ENCODE data around the gene RAD50. TPM values are rescaled to one million over a fixed set of nuclear protein-coding genes. Genes with fewer than 3 reads are reported as not detected.

Gene RAD50
- total and polyA plus RNA-seq, 2 of the 4 experiments (the other 2 are of a cell fraction), result 5.2 to 6.2 TPM

DNA sequence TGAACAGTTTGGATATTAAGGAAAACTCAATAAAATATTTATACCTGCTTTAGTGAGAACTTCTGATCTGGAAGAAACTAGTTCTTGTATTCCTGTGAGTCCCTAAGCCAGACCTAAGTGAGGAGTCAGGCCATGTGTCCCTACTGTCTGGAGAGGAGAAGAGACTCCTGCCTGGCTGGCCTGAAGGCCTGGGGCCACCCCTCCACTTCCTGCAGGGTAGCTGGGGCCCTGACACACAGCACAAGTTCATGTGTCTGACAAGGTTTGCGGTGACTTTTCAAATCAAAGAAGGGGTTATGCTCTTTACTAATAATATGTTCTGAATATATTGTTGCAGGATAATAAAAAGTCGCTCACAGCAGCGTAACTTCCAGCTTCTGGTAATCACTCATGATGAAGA lies 85.1 kb downstream of the RAD50 start:
- POLR2A ChIA-PET (ENCODE audit: unreplicated experiment), result no interaction called here
- dilution Hi-C loops (cut with HindIII; ENCODE audit: low sequenced_read_pairs, unreplicated experiment), result no loop called here
- no peak overlapping the region for H3K56ac ChIP-seq (ENCODE audit: extremely low read depth, insufficient read depth, low read length)
- no peak overlapping the region for H2AK5ac ChIP-seq (ENCODE audit: low read depth, low read length)
- no peaks in the 10 kb centered on the region; the same call in 1 of the 2 replicates for H3K9me1 ChIP-seq (ENCODE audit: insufficient read depth, low read length)
- no peak overlapping the region for H2BK120ac ChIP-seq (ENCODE audit: low read depth, low read length)
- TF ChIP-seq POLR2A (IDR thresholded peaks at IDR 0.05; ENCODE audit: low read depth, low read length), result no peak
- TF ChIP-seq, protein P1, sequence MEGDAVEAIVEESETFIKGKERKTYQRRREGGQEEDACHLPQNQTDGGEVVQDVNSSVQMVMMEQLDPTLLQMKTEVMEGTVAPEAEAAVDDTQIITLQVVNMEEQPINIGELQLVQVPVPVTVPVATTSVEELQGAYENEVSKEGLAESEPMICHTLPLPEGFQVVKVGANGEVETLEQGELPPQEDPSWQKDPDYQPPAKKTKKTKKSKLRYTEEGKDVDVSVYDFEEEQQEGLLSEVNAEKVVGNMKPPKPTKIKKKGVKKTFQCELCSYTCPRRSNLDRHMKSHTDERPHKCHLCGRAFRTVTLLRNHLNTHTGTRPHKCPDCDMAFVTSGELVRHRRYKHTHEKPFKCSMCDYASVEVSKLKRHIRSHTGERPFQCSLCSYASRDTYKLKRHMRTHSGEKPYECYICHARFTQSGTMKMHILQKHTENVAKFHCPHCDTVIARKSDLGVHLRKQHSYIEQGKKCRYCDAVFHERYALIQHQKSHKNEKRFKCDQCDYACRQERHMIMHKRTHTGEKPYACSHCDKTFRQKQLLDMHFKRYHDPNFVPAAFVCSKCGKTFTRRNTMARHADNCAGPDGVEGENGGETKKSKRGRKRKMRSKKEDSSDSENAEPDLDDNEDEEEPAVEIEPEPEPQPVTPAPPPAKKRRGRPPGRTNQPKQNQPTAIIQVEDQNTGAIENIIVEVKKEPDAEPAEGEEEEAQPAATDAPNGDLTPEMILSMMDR (conservative IDR thresholded peaks at IDR 0.05; ENCODE audit: low read depth, low read length), result no peak
- TF ChIP-seq FOS (IDR thresholded peaks at IDR 0.05; ENCODE audit: low read depth, low read length), result no peak
- no peak for TF ChIP-seq MXI1 (IDR thresholded peaks at IDR 0.05; ENCODE audit: borderline replicate concordance, low read depth, low read length)
- no peak for TF ChIP-seq RAD21 (IDR thresholded peaks at IDR 0.05; ENCODE audit: low read length)
- TF ChIP-seq, protein P2, sequence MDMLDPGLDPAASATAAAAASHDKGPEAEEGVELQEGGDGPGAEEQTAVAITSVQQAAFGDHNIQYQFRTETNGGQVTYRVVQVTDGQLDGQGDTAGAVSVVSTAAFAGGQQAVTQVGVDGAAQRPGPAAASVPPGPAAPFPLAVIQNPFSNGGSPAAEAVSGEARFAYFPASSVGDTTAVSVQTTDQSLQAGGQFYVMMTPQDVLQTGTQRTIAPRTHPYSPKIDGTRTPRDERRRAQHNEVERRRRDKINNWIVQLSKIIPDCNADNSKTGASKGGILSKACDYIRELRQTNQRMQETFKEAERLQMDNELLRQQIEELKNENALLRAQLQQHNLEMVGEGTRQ (IDR thresholded peaks at IDR 0.05; ENCODE audit: low read depth, low read length), result no peak
- no peak for TF ChIP-seq NFE2L2 (IDR thresholded peaks at IDR 0.05; ENCODE audit: low read depth, low read length)
- no peak for TF ChIP-seq RCOR1 (IDR thresholded peaks at IDR 0.05; ENCODE audit: insufficient replicate concordance, low read length)
- no peaks in the 10 kb centered on the region for H3K79me1 ChIP-seq (ENCODE audit: low read depth in 1 of 2, low read length in 2 of 2)
- no peak overlapping the region for H2AFZ ChIP-seq (replicated peaks; ENCODE audit: low read length, poor library complexity)
- no peaks in the 10 kb centered on the region for H3K27me3 ChIP-seq (ENCODE audit: control insufficient read depth, insufficient read depth, low read length)
- H3K23ac ChIP-seq (ENCODE audit: low read depth, low read length), result no peak overlapping the region
- no peak overlapping the region for H3K4me3 ChIP-seq (ENCODE audit: insufficient read depth, low read depth, low read length)
- DNase-seq (no peak), ATAC-seq (ENCODE audit: low read depth) (no peak)
- H3K14ac ChIP-seq (replicated peaks; ENCODE audit: low read depth, low read length), result no peak overlapping the region
- CTCF ChIA-PET, result no interaction called here
- no peak overlapping the region for H4K91ac ChIP-seq (ENCODE audit: insufficient read depth, low read depth, low read length)
- no peaks in the 10 kb centered on the region for H4K20me1 ChIP-seq (ENCODE audit: insufficient read depth, low read length)
- no peaks in the 10 kb centered on the region for H3K4me1 ChIP-seq (ENCODE audit: control insufficient read depth, insufficient read depth, low read length)
- no CpG with 5 or more reads among the region's 3 CpGs for WGBS, 2 experiments (ENCODE audit: extremely low coverage in 2 of 2, insufficient read length in 1 of 2)
- H2BK15ac ChIP-seq (ENCODE audit: low read depth, low read length), result no peak overlapping the region
- no peak overlapping the region for H3K18ac ChIP-seq (ENCODE audit: low read depth, low read length)
- intact Hi-C loops (cut with micrococcal nuclease), result no loop called here
- H3K27ac ChIP-seq (ENCODE audit: insufficient read depth, low read length), result no peak overlapping the region
- no peak overlapping the region for H4K8ac ChIP-seq (ENCODE audit: low read depth in 2 of 2, low read length in 2 of 2)
- H2BK5ac ChIP-seq (ENCODE audit: low read depth, low read length, poor library complexity, severe bottlenecking), result no peak overlapping the region
- no peaks in the 10 kb centered on the region for H3K9me3 ChIP-seq (ENCODE audit: control insufficient read depth, insufficient read depth, low read length)
- peaks cover 30% of the 10 kb centered on the region for H3K36me3 ChIP-seq (ENCODE audit: control insufficient read depth, insufficient read depth, low read length)
- no peak overlapping the region for H3K9ac ChIP-seq (ENCODE audit: low read depth, low read length)
- no peak overlapping the region for H3K4me2 ChIP-seq (ENCODE audit: low read depth, low read length)
- H3K4ac ChIP-seq (ENCODE audit: low read depth, low read length), result no peak overlapping the region
- H2AK9ac ChIP-seq (replicated peaks; ENCODE audit: low read depth, low read length, poor library complexity), result no peak overlapping the region
- H2BK20ac ChIP-seq (ENCODE audit: low read depth, low read length), result no peak overlapping the region
- no TSS peak for BruUV-seq (replicated peaks)
- in situ Hi-C loops (cut with MboI; ENCODE audit: low sequenced_read_pairs), result no loop called here
- no peak overlapping the region for H4K5ac ChIP-seq (ENCODE audit: low read depth, low read length)

All from IMR-90 (cell line).